LHCN-M2 (cell line): ENCODE data around the gene IMMP1L. TPM values are rescaled to one million over a fixed set of nuclear protein-coding genes. Genes with fewer than 3 reads are reported as not detected.

ENCODE experiments used
- DNase-seq: peaks from one replicate; pipeline ENCODE4 v3.0.0-alpha.2; 2012; ENCODE audit warnings: low read depth
- total RNA-seq: library from RNA; depleted of rRNA; stranded (reverse); fragments of >200 nt; gene quantifications from 2 replicates; pipeline ENCODE4 v1.2.3, GENCODE V29; 2014; rRNA removed

Gene IMMP1L
- total RNA-seq, 1 experiment from 2014 or later = 18.5 TPM

DNA sequence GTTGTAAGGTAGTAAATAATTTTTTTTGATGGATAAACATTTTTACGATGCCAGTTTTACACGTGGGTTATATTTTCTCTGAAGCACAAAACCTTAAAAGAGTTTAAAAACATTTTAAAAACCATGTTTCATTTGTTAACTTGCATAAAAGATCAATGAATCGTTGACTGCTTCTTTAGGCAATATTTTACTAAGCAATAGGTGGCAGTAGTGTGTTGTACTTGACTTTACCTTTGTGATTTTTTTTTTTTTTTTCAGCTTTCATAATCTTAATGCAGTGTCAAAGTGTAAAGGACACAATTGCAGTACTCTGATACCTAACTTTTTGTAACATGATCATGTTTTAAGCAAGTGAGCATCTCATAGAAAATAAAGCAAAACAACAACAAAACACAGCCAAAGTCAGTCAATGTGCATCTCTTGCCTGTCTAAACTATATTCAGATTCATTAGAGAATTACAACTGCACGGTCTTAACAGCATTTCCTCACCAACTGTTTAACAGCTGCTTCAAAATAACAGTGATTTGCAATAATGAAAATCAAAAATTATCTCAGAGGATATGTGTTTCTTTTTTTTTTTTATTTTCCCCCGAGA is 112.1 kb downstream of the IMMP1L start:
- peak; percentile 15 for DNase-seq

DNA sequence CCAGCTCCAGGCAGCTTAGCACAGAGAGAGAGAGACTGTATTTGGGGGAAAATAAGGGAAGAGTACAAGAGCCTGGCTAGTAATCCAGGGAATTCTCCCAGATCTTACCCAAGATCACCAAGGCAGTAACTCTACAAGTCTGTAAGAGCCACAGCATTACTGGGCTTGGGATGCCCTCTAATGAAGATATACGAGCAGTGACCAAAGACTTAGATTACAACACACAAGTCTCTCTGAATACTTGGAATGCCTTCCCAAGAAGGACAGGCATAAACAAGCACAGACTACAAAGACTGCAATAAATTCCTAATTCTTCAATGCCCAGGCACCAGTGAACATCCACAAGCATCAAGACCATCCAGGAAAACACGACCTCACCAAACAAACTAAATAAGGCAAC is 122.0 kb downstream of the IMMP1L start:
- DNase-seq = no peak

DNA sequence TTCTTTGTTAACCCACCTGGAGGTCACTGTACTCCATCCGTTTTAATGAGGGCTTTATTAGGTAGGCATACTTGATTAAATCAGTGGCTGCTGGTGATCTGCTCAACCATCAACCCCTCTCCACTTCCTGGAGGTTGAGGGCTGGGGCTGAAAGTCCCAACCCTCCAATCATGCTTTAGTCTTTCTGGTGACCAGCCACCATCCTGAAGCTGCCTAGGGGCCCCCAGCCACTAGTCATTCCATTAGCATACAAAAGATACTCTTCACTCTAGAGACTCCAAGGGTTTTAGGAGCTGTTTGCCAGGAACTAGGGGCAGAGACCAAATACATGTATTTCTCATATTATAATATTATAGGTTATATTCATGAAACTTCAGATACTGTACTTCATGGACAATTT is 126.3 kb downstream of the IMMP1L start:
- no peak for DNase-seq

Other genes with a start within 250 kb of the IMMP1L start
- gene DCDC1, start 139.9 kb downstream of the IMMP1L start, total RNA-seq = 0.40 and 0.71 TPM in 2 replicates
- gene DNAJC24, start 139.8 kb downstream of the IMMP1L start, total RNA-seq = 16.3 and 18.9 TPM in 2 replicates
- gene ELP4, start 145 bp upstream of the IMMP1L start, total RNA-seq = 20.3 and 21.1 TPM in 2 replicates